IMR-90 (cell line): Measurements from ENCODE around the gene GMPR. TPM values are rescaled to one million over a fixed set of nuclear protein-coding genes. Genes with fewer than 3 reads are reported as not detected.

Experiments
- ATAC-seq: fragments of 200-7000 bp; cut with Tn5 transposase; 2 replicates; pipeline ENCODE4 v1.9.1; 2020; ENCODE audit warnings: low read depth, mild to moderate bottlenecking, moderate library complexity
- BruUV-seq: library from RNA; stranded (reverse); fragments of 400-500 nt; replicated peaks from 2 replicates; lab custom pipeline; 2021; lab: Mats Ljungman, UMichigan
- CTCF ChIA-PET: fragments of 300-600 bp; formaldehyde crosslinking; extraction: SDS; loops from one replicate; lab custom pipeline; 2021; ENCODE audit warnings: antibody characterized with exemption; lab: Yijun Ruan, JAX
- POLR2A ChIA-PET: fragments of 300-600 bp; sonication (Branson Sonifier 250); formaldehyde crosslinking; loops from one replicate; lab custom pipeline; 2022; ENCODE audit warnings: antibody characterized with exemption; ENCODE audit not compliant: unreplicated experiment; lab: Charles Lee
- DNase-seq: peaks from one replicate; pipeline ENCODE4 v3.0.0; 2013
- H2AFZ ChIP-seq: replicated peaks from 2 replicates; pipeline ENCODE3; 2013; ENCODE audit warnings: low read length, mild to moderate bottlenecking; ENCODE audit not compliant: poor library complexity
- H2AK5ac ChIP-seq: 2 replicates; pipeline ENCODE4 v1.6.1; 2013; ENCODE audit warnings: low read depth, low read length, inconsistent platforms
- H2AK9ac ChIP-seq: replicated peaks from 2 replicates; pipeline ENCODE3; 2013; ENCODE audit warnings: mild to moderate bottlenecking, low read depth, low read length, moderate library complexity; ENCODE audit not compliant: poor library complexity
- H2BK120ac ChIP-seq: 2 replicates; pipeline ENCODE4 v1.6.1; 2013; ENCODE audit warnings: low read depth, low read length, inconsistent platforms
- H2BK15ac ChIP-seq: 3 replicates; pipeline ENCODE4 v1.6.1; 2013; ENCODE audit warnings: low read depth, low read length, inconsistent platforms
- H2BK20ac ChIP-seq: 2 replicates; pipeline ENCODE4 v1.6.1; 2013; ENCODE audit warnings: low read depth, mild to moderate bottlenecking, inconsistent platforms, low read length, moderate library complexity
- H2BK5ac ChIP-seq: 2 replicates; pipeline ENCODE4 v1.6.1; 2013; ENCODE audit warnings: mild to moderate bottlenecking, low read depth, low read length, inconsistent platforms; ENCODE audit not compliant: poor library complexity, severe bottlenecking
- H3K14ac ChIP-seq: replicated peaks from 2 replicates; pipeline ENCODE4 v1.6.1; 2013; ENCODE audit warnings: low read depth, low read length, inconsistent platforms
- H3K18ac ChIP-seq: 2 replicates; pipeline ENCODE4 v1.6.1; 2013; ENCODE audit warnings: low read depth, low read length, control low read depth
- H3K23ac ChIP-seq: 2 replicates; pipeline ENCODE4 v1.6.1; 2013; ENCODE audit warnings: low read depth, low read length, inconsistent platforms
- H3K27ac ChIP-seq: 2 replicates; pipeline ENCODE4 v1.5.1; 2013; ENCODE audit warnings: mild to moderate bottlenecking, control low read depth, low read length; ENCODE audit not compliant: insufficient read depth
- H3K27me3 ChIP-seq: 2 replicates; pipeline ENCODE4 v1.6.1; 2013; ENCODE audit warnings: low read length; ENCODE audit not compliant: control insufficient read depth, insufficient read depth
- H3K36me3 ChIP-seq: 2 replicates; pipeline ENCODE4 v1.6.1; 2013; ENCODE audit warnings: low read length, mixed read lengths; ENCODE audit not compliant: control insufficient read depth, insufficient read depth
- H3K4ac ChIP-seq: 2 replicates; pipeline ENCODE4 v1.6.1; 2013; ENCODE audit warnings: low read depth, low read length, inconsistent platforms
- H3K4me1 ChIP-seq: 2 replicates; pipeline ENCODE4 v1.6.1; 2013; ENCODE audit warnings: low read length, mixed read lengths; ENCODE audit not compliant: control insufficient read depth, insufficient read depth
- H3K4me2 ChIP-seq: 2 replicates; pipeline ENCODE4 v1.6.1; 2013; ENCODE audit warnings: low read depth, mild to moderate bottlenecking, control low read depth, low read length, moderate library complexity
- H3K4me3 ChIP-seq: 2 replicates; pipeline ENCODE4 v1.5.1; 2013; ENCODE audit warnings: low read depth, mild to moderate bottlenecking, control low read depth, low read length, moderate library complexity; ENCODE audit not compliant: insufficient read depth
- H3K56ac ChIP-seq: 2 replicates; pipeline ENCODE4 v1.6.1; 2013; ENCODE audit warnings: low read length, inconsistent platforms; ENCODE audit not compliant: insufficient read depth; ENCODE audit errors: extremely low read depth
- H3K79me1 ChIP-seq, 2 experiments: 2 replicates each; pipeline ENCODE4 v1.6.1; 2013; ENCODE audit warnings: low read length in 2 of 2, inconsistent platforms in 1 of 2, low read depth in 1 of 2
- H3K9ac ChIP-seq: 2 replicates; pipeline ENCODE4 v1.6.1; 2013; ENCODE audit warnings: low read depth, low read length, control low read depth
- H3K9me1 ChIP-seq: 2 replicates; pipeline ENCODE4 v1.6.1; 2013; ENCODE audit warnings: low read length, inconsistent platforms; ENCODE audit not compliant: insufficient read depth
- H3K9me3 ChIP-seq: 2 replicates; pipeline ENCODE4 v1.6.1; 2013; ENCODE audit warnings: low read length; ENCODE audit not compliant: control insufficient read depth, insufficient read depth
- H4K20me1 ChIP-seq: 2 replicates; pipeline ENCODE4 v1.6.1; 2013; ENCODE audit warnings: low read length, inconsistent platforms; ENCODE audit not compliant: insufficient read depth
- H4K5ac ChIP-seq: 2 replicates; pipeline ENCODE4 v1.6.1; 2013; ENCODE audit warnings: mild to moderate bottlenecking, low read depth, low read length, control low read depth
- H4K8ac ChIP-seq, 2 experiments: 2 replicates each; pipeline ENCODE4 v1.6.1; 2013; ENCODE audit warnings: low read depth in 2 of 2, low read length in 2 of 2, control low read depth in 1 of 2, inconsistent platforms in 1 of 2
- H4K91ac ChIP-seq: 2 replicates; pipeline ENCODE4 v1.6.1; 2013; ENCODE audit warnings: low read depth, low read length, inconsistent platforms; ENCODE audit not compliant: insufficient read depth
- CHD1 ChIP-seq: IDR thresholded peaks from 2 replicates; pipeline ENCODE4 v1.6.1; 2012; ENCODE audit warnings: low read depth, low read length, improper control_type of control experiment
- MXI1 ChIP-seq: IDR thresholded peaks from 2 replicates; pipeline ENCODE4 v1.6.1; 2012; ENCODE audit warnings: low read depth, mild to moderate bottlenecking, low read length, moderate library complexity, borderline replicate concordance
- POLR2A ChIP-seq: IDR thresholded peaks from 2 replicates; pipeline ENCODE4 v1.6.1; 2012; ENCODE audit warnings: mild to moderate bottlenecking, low read depth, low read length
- WGBS, 2 experiments: methylation state at CpG; one replicate each; pipeline versions ENCODE4 v1.1.5 to v1.1.7; 2013; ENCODE audit warnings: missing lambda C conversion rate in 2 of 2; ENCODE audit not compliant: insufficient read length in 1 of 2; ENCODE audit errors: extremely low coverage in 2 of 2; 5-methylcytosine and 5-hydroxymethylcytosine counted together
- dilution Hi-C: fragments of 300-500 bp; cut with HindIII; formaldehyde crosslinking; loops from one replicate; pipeline ENCODE4 v1.14.3; 2018; ENCODE audit warnings: low sequenced_read_pairs; ENCODE audit not compliant: unreplicated experiment
- in situ Hi-C: fragments of 300-500 bp; cut with MboI; formaldehyde crosslinking; loops from 3 replicates; pipeline ENCODE4 v1.14.3; 2019; ENCODE audit warnings: low sequenced_read_pairs, inconsistent platforms, mixed read lengths
- intact Hi-C: fragments of 100-400 bp; cut with micrococcal nuclease; formaldehyde crosslinking; loops from 2 replicates; pipeline ENCODE4 v1.10.0; 2022
- polyA plus RNA-seq, 3 experiments: library from polyadenylated mRNA; depleted of rRNA; stranded (reverse); fragments of >200 nt; gene quantifications; 2 replicates each; pipeline ENCODE4 v1.2.3, GENCODE V29; 2012; ENCODE audit warnings: low replicate concordance in 1 of 3
- total RNA-seq: library from RNA; depleted of rRNA; stranded (reverse); fragments of >200 nt; gene quantifications from 2 replicates; pipeline ENCODE4 v1.2.3, GENCODE V29; 2012
- TF ChIP-seq, protein P1 (sequence below): fragments of 150-350 bp; IDR thresholded peaks from 2 replicates; pipeline ENCODE4 v1.6.1; 2017; ENCODE audit warnings: mild to moderate bottlenecking, antibody characterized with exemption, low read length, low read depth

Gene GMPR
- total and polyA plus RNA-seq, 2 of the 4 experiments (the other 2 are of a cell fraction): 6.3 to 8.6 TPM

DNA sequence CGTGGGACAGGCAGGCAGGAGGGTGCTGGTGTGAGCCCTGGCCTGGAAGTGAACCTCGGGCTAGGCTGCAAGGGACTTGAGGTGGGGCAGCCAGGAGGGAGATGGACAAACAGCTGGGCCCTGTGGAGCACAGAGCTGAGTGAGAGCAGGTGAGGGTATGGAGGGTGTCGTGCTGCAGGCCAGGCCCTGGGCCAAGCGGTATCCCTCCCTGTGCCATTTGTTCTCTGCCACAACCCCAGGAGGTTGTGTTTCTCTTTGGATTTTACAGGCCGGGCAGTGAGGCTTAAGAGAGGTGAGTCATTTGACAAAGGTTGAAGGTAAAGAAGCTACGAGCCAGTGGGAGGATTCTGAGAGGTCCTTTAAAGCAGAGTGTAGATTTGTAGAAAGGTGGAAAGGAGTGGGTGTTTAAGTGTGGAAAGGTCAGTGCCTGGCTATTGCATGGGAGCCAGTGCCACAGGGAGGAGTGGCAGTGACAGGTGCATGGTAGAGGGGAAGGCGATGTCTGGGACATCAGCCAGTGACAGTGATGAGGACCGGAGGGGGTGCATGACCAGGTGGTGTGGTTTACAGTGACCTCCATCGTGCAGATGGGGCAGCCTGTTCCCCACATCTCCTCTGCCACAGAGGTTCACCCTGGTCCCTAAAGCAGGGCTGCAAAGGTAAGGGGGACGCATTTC is 39.8 kb downstream of the GMPR start:
- ChIA-PET POLR2A (no interaction called here), CTCF (interaction anchor here (0.7 to 0.9 kb wide), 4 partner anchors 9 to 587 kb away, joined by 3 to 4 read pairs (median 3); no protein-coding TSS in a partner anchor)
- H3K27me3 ChIP-seq: no peaks in the 10 kb centered on the region
- peak overlapping the region; percentile 90 for H3K4ac ChIP-seq
- H3K23ac ChIP-seq: 0 out of 2 replicates have a peak overlapping the region, but pooled peaks have one; percentile 28
- H3K18ac ChIP-seq: no peak overlapping the region
- peak overlapping the region in 1 of 2 experiments; percentile 57; a peak in 1 of 4 replicates for H4K8ac ChIP-seq
- peaks cover 0 to 3% of the 10 kb centered on the region in 2 experiments; a peak in 1 of 4 replicates for H3K79me1 ChIP-seq
- H3K56ac ChIP-seq: no peak overlapping the region
- TF ChIP-seq CHD1: no peak
- TF ChIP-seq POLR2A: no peak
- TF ChIP-seq MXI1: no peak
- TF ChIP-seq, protein P1, sequence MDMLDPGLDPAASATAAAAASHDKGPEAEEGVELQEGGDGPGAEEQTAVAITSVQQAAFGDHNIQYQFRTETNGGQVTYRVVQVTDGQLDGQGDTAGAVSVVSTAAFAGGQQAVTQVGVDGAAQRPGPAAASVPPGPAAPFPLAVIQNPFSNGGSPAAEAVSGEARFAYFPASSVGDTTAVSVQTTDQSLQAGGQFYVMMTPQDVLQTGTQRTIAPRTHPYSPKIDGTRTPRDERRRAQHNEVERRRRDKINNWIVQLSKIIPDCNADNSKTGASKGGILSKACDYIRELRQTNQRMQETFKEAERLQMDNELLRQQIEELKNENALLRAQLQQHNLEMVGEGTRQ: no peak
- in situ Hi-C loops (no loop called here), dilution Hi-C loops (no loop called here), intact Hi-C loops (no loop called here)
- 66% methylated on average over 5 of the region's 10 CpGs; no CpG with 5 or more reads in 1 of the 2 experiments for WGBS, 2 experiments
- peak overlapping the region; percentile 9 for H2BK5ac ChIP-seq
- DNase-seq: peak; percentile 21
- no peaks in the 10 kb centered on the region for H3K9me3 ChIP-seq
- no peak overlapping the region for H3K4me3 ChIP-seq
- no peak overlapping the region for H3K27ac ChIP-seq
- H4K91ac ChIP-seq: peak overlapping the region; percentile 54
- H3K36me3 ChIP-seq: no peaks in the 10 kb centered on the region
- H2AK9ac ChIP-seq: peak overlapping the region; percentile 70
- BruUV-seq: no TSS peak
- H2BK15ac ChIP-seq: peak overlapping the region; percentile 1; the same call in 1 of the 3 replicates
- no peaks in the 10 kb centered on the region for H4K20me1 ChIP-seq
- H3K4me2 ChIP-seq: no peak overlapping the region
- H2AFZ ChIP-seq: peak overlapping the region; percentile 68
- H3K14ac ChIP-seq: peak overlapping the region; percentile 74
- H2BK20ac ChIP-seq: peak overlapping the region; percentile 83
- H2BK120ac ChIP-seq: peak overlapping the region; percentile 84
- peak; percentile 4 for ATAC-seq
- peaks cover 14% of the 10 kb centered on the region for H3K4me1 ChIP-seq
- no peak overlapping the region for H3K9ac ChIP-seq
- peak overlapping the region; percentile 89 for H2AK5ac ChIP-seq
- peaks cover 20% of the 10 kb centered on the region for H3K9me1 ChIP-seq
- H4K5ac ChIP-seq: no peak overlapping the region
